ENCODE data around the gene KCNQ4.

DNA sequence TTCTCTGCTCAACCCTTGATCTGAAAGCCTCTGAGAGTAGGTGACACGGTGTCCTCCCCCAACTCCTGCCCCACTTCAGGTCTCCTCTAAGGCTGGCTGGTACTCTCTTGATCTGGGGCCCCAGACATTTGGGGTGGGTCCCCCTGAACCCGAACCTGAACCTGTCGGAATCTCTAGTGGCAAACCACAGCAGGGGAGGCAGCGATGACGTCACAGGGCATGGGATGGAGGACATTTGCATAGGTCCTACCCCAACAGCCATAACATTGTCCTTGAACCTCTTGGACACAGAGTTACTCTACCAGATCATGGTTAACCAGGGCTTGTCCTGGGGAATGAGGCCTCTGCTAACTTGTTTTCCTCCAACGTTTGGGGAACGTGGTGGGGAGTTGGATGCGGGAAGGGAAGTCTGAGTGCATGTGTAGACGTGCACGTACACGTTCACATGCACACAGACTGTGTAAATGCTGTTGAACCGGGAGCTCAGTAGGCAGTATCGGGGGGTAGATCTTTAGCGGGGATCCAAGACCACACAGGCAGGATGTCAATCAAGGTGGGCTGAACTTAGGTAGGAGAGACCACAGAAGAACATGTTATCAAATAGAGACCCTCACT, 46.2 kb downstream of the KCNQ4 start:
- TF ChIP-seq, protein P1, sequence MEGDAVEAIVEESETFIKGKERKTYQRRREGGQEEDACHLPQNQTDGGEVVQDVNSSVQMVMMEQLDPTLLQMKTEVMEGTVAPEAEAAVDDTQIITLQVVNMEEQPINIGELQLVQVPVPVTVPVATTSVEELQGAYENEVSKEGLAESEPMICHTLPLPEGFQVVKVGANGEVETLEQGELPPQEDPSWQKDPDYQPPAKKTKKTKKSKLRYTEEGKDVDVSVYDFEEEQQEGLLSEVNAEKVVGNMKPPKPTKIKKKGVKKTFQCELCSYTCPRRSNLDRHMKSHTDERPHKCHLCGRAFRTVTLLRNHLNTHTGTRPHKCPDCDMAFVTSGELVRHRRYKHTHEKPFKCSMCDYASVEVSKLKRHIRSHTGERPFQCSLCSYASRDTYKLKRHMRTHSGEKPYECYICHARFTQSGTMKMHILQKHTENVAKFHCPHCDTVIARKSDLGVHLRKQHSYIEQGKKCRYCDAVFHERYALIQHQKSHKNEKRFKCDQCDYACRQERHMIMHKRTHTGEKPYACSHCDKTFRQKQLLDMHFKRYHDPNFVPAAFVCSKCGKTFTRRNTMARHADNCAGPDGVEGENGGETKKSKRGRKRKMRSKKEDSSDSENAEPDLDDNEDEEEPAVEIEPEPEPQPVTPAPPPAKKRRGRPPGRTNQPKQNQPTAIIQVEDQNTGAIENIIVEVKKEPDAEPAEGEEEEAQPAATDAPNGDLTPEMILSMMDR (IDR thresholded peaks at IDR 0.05): no peak
- TF ChIP-seq EZH2 (IDR thresholded peaks at IDR 0.05; ENCODE audit: borderline replicate concordance, insufficient read depth, low read depth, low read length, poor library complexity, severe bottlenecking): no peak

All from B cell (primary cell).